GM21515 (cell line): ENCODE measurements around the gene CHURC1.

Experiments
- ATAC-seq: cut with Tn5 transposase; IDR thresholded peaks from one replicate; pipeline ENCODE4 v1.9.1; 2021; ENCODE audit not compliant: unreplicated experiment

The CHURC1 gene

GRCh38 chr14:64983439-64984310 is 69.4 kb downstream of the CHURC1 start:
- ATAC-seq, result no peak
